ENCODE data around the gene YBX1. TPM values are rescaled to one million over a fixed set of nuclear protein-coding genes. Genes with fewer than 3 reads are reported as not detected.

Gene YBX1
- total and polyA plus RNA-seq, 10 donors: 361 to 684 (median 427) TPM

DNA sequence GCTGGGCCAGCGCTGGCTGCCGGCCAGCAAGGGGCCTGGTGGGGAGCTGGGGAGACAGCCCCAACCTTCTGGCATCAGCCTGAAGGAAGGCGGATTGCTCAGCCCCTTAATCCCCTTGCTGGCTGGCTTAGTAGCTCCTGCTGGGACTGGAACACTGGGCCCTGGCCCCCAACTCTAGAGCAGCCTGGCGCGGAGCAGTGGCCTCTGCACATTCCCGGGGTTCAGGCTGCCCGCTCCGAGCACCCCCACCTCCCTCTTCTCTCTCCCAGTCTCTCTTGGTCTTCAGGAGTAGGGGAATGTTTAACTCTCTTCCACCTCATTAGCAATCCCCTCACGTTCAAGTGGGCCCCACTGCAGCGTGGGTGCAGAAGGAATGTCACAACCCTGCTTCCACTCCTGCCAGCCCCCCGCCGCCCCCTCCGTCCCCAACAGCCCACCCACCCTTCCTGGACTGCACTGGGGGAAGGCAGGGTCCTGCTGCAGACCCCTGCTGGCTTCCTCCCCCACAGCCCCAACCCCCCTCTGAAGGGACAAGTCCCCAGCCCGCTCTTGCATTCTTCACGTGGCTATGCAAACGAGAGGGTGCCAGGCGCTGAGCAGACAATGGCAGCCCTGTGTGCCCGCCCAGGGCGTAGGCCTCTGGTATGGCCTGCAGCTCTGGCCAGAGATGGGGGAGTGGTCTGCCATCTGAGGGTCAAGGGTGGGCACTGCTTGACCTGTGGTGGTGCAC is 58.8 kb downstream of the YBX1 start:
- WGBS, 5 donors: 83 to 86% (median 84%) methylated on average over 18 to 19 of the region's 19 CpGs
- Histone ChIP-seq H3K36me3 (peaks cover 0 to 7% (median 5%) of the 10 kb centered on the region in 6 donors), H3K4me1 (peaks cover 0 to 21% (median 11%) of the 10 kb centered on the region in 6 donors), H3K4me3 (no peak overlapping the region), H3K27ac (no peak overlapping the region), H3K9me3 (no peaks in the 10 kb centered on the region), H3K27me3 (replicated peaks in 1 of 7) (no peaks in the 10 kb centered on the region)
- TF ChIP-seq POLR2AphosphoS5 (IDR thresholded peaks at IDR 0.05) (no peak), POLR2A (IDR thresholded peaks at IDR 0.05) (no peak)
- TF ChIP-seq, protein P1, sequence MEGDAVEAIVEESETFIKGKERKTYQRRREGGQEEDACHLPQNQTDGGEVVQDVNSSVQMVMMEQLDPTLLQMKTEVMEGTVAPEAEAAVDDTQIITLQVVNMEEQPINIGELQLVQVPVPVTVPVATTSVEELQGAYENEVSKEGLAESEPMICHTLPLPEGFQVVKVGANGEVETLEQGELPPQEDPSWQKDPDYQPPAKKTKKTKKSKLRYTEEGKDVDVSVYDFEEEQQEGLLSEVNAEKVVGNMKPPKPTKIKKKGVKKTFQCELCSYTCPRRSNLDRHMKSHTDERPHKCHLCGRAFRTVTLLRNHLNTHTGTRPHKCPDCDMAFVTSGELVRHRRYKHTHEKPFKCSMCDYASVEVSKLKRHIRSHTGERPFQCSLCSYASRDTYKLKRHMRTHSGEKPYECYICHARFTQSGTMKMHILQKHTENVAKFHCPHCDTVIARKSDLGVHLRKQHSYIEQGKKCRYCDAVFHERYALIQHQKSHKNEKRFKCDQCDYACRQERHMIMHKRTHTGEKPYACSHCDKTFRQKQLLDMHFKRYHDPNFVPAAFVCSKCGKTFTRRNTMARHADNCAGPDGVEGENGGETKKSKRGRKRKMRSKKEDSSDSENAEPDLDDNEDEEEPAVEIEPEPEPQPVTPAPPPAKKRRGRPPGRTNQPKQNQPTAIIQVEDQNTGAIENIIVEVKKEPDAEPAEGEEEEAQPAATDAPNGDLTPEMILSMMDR (IDR thresholded peaks at IDR 0.05 in 8 of 11, conservative IDR thresholded peaks at IDR 0.05 in 3 of 11): no peak
- intact Hi-C loops (cut with DNase I; ENCODE audit: low total_unique reads): no loop called here
- no peak for DNase-seq

DNA sequence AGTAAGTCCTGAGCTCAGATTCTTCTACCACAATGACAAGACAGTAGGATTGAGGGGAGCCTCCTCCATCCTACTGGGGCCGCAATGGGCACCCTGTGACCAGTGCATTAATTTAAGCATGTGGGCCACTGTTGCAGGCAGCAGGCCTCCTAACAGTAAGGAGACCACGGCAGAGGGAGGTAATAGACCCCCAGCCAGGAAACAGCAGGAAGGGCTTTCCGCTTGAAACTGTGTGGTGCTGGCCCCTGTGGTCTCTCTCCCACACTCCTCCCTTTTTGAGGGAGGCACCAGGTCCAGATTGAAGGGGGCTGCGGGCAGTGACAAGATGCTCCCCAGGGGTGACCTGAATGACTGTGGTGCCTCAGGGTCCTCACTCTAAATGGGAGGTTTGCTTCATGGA is 59.5 kb downstream of the YBX1 start:
- H3K36me3 ChIP-seq: peaks cover 0 to 14% (median 11%) of the 10 kb centered on the region in 6 donors
- no peak overlapping the region for H3K27ac ChIP-seq
- DNase-seq: no peak
- H3K4me1 ChIP-seq: peaks cover 0 to 21% (median 9%) of the 10 kb centered on the region in 6 donors
- TF ChIP-seq, protein P1 (IDR thresholded peaks at IDR 0.05 in 8 of 11, conservative IDR thresholded peaks at IDR 0.05 in 3 of 11): no peak
- TF ChIP-seq POLR2A (IDR thresholded peaks at IDR 0.05) (no peak), POLR2AphosphoS5 (IDR thresholded peaks at IDR 0.05) (no peak)
- 78 to 86% (median 84%) methylated on average over 4 of the region's 4 CpGs; no CpG with 5 or more reads in 1 of the 5 donors for WGBS, 5 donors
- intact Hi-C loops (cut with DNase I; ENCODE audit: low total_unique reads): no loop called here
- H3K9me3 ChIP-seq: no peaks in the 10 kb centered on the region
- no peak overlapping the region for H3K4me3 ChIP-seq
- no peaks in the 10 kb centered on the region for H3K27me3 ChIP-seq (replicated peaks in 1 of 7)

DNA sequence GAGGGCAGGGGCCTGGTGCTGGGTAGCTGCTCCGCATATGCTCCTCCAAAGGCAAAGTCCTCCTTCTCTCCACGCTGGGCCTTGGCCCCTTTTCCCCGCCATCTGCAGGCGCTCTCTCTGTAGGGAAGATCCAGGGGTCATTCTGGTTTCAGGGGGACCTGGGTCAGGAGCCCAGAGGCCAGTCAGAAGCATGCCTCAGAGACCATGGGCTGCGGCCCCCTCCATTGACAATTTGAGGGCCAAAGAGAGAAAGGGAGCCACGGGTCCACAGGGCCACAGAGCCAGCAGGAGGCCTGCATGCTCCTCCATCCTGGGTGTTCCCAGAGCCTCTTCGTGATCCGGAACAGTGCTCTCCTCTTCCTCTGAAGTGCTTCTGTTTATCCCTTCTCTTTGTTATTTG is 59.9 kb downstream of the YBX1 start:
- intact Hi-C loops (cut with DNase I; ENCODE audit: low total_unique reads): no loop called here
- TF ChIP-seq POLR2A (IDR thresholded peaks at IDR 0.05) (no peak), POLR2AphosphoS5 (IDR thresholded peaks at IDR 0.05) (no peak)
- TF ChIP-seq, protein P1 (IDR thresholded peaks at IDR 0.05 in 8 of 11, conservative IDR thresholded peaks at IDR 0.05 in 3 of 11): no peak
- peaks cover 0 to 17% (median 6%) of the 10 kb centered on the region in 6 donors for H3K4me1 ChIP-seq

DNA sequence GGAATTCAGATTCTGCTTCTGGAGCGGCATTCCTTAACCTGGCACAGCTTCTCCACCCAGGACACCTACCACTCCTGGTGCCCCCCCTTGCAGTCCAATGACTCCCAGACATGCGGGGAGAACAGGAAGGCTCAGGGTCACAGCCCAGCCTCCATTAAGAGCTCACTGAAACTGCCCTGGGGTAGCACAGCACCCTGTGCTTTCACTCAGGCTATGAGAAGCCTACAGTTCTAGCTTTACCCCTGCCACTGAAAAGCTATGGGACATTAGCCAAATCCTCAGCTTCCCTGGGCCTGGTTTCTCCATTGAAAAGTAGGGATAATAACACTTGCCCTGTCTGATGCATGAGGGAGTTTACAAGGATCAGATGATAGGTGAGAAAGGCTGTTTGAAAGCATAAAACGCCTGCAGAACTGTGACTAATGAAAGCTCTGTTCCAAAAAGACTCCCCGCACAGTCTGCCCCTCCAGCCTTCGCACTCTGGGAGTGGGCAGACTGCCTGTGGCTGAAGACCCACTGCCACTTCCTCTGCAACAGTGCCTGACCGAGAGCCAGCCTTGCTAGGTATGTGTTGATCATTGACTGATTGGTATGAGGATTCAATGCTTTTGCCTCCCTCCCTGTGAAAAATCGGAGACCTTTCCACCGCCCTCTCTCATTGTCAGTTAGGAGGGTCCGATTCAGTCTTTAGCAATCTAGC is 60.5 kb downstream of the YBX1 start:
- no peaks in the 10 kb centered on the region for H3K9me3 ChIP-seq
- WGBS, 5 donors: 80 to 90% (median 86%) methylated on average over 9 of the region's 9 CpGs
- H3K27me3 ChIP-seq (replicated peaks in 1 of 7): no peaks in the 10 kb centered on the region
- intact Hi-C loops (cut with DNase I; ENCODE audit: low total_unique reads): no loop called here
- H3K36me3 ChIP-seq: peaks cover 0 to 24% (median 17%) of the 10 kb centered on the region in 6 donors
- DNase-seq: no peak
- H3K4me1 ChIP-seq: peaks cover 0 to 17% (median 1%) of the 10 kb centered on the region in 6 donors
- TF ChIP-seq POLR2AphosphoS5 (IDR thresholded peaks at IDR 0.05) (no peak), POLR2A (IDR thresholded peaks at IDR 0.05) (no peak)
- TF ChIP-seq, protein P1 (IDR thresholded peaks at IDR 0.05 in 8 of 11, conservative IDR thresholded peaks at IDR 0.05 in 3 of 11): no peak
- H3K27ac ChIP-seq: no peak overlapping the region
- no peak overlapping the region for H3K4me3 ChIP-seq

More for the DNA sequence above, 59.9 kb downstream of the YBX1 start:
- Histone ChIP-seq H3K9me3 (no peaks in the 10 kb centered on the region), H3K27me3 (replicated peaks in 1 of 7) (no peaks in the 10 kb centered on the region), H3K4me3 (no peak overlapping the region), H3K36me3 (peaks cover 0 to 18% (median 15%) of the 10 kb centered on the region in 6 donors), H3K27ac (no peak overlapping the region)
- 86 to 98% (median 91%) methylated on average over 7 to 8 of the region's 8 CpGs for WGBS, 5 donors
- no peak for DNase-seq

Data from spleen (tissue), 11 donors.